ENCODE measurements around the gene CPSF4. TPM values are rescaled to one million over a fixed set of nuclear protein-coding genes. Genes with fewer than 3 reads are reported as not detected.
"Not testable (repeated sequence)": the region's sequence is repeated elsewhere in the genome, so short reads cannot be mapped to it uniquely, and the experiment has no call there.

The CPSF4 gene
- total RNA-seq, 1 donor = 101 TPM

DNA sequence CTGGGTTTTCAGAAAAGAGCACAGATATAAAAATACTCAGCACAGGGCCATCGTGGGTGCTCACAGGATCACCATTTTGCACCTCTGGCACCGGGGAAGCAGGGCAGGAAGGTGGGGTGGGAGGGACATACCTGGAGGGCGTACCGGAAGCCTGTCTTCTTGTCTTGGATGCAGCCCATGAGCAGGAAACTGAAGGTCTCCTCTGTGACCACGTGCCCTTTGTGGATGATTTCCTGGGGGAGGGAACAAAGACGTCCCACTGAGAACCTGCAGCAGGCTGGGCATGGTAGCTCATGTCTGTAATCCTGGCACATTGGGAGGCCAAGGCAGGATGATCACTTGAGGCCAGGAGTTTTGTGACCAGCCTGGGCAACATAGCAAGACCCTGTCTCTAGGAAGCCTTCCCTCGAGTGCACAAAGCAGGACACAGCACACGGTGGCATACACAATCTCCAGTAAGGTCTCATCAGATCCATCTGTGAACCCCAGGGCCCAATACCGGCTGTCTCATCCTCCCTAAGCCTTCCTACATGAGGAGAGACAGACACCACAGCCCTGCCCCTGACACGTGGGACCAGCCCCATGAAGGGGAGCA is 9.7 kb upstream of the CPSF4 start:
- no peaks in the 10 kb centered on the region for H4K20me1 ChIP-seq (ENCODE audit: insufficient read depth, low read length)
- no peaks in the 10 kb centered on the region for H3K9me3 ChIP-seq (ENCODE audit: low read depth, low read length)
- no peak overlapping the region for H3K4me3 ChIP-seq (ENCODE audit: insufficient read depth, low read length)
- peaks cover 23% of the 10 kb centered on the region for H3K36me3 ChIP-seq (ENCODE audit: insufficient read depth, low read length)
- TF ChIP-seq CTCF (IDR thresholded peaks at IDR 0.05; ENCODE audit: extremely low read depth, low read depth, low read length) = no peak
- no peak overlapping the region for H3K4me2 ChIP-seq (ENCODE audit: insufficient read depth, low read length)
- H3K27ac ChIP-seq (ENCODE audit: low read depth, low read length) = no peak overlapping the region
- H2AFZ ChIP-seq (ENCODE audit: low read length) = no peak overlapping the region
- H3K79me2 ChIP-seq (ENCODE audit: insufficient read depth, low read length) = no peaks in the 10 kb centered on the region
- DNase-seq (ENCODE audit: insufficient read length, low spot score, missing footprints) = peak; percentile 52
- H3K4me1 ChIP-seq (ENCODE audit: insufficient read depth, low read length) = no peaks in the 10 kb centered on the region
- H3K27me3 ChIP-seq (ENCODE audit: insufficient read depth, low read length) = no peaks in the 10 kb centered on the region

DNA sequence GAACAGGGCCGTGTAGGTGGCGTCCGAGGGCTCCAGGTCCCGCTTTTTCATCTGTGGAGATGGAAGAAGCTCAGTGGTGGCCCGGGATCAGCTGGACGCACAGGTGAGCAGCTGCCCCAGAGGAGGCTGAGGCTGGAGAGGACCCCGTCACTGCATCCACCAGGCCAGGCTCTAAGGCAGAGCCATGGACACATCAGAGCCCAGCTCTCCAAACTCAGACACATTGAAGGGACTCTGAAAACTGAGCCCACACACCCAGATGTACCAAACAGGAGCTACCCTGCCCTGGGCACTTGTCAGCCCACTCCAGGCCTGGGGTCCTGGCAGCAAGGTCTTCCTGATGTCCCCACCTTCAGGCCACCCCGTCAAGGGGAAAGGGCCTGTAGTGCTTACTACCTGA is 9.0 kb upstream of the CPSF4 start:
- H3K4me3 ChIP-seq (ENCODE audit: insufficient read depth, low read length) = no peak overlapping the region
- H3K9me3 ChIP-seq (ENCODE audit: low read depth, low read length) = no peaks in the 10 kb centered on the region
- peaks cover 26% of the 10 kb centered on the region for H3K36me3 ChIP-seq (ENCODE audit: insufficient read depth, low read length)
- H3K4me2 ChIP-seq (ENCODE audit: insufficient read depth, low read length) = no peak overlapping the region
- no peak overlapping the region for H2AFZ ChIP-seq (ENCODE audit: low read length)
- no peaks in the 10 kb centered on the region for H3K27me3 ChIP-seq (ENCODE audit: insufficient read depth, low read length)
- no peaks in the 10 kb centered on the region for H3K4me1 ChIP-seq (ENCODE audit: insufficient read depth, low read length)
- DNase-seq (ENCODE audit: insufficient read length, low spot score, missing footprints) = peak; percentile 70
- TF ChIP-seq CTCF (IDR thresholded peaks at IDR 0.05; ENCODE audit: extremely low read depth, low read depth, low read length) = no peak
- no peaks in the 10 kb centered on the region for H4K20me1 ChIP-seq (ENCODE audit: insufficient read depth, low read length)
- H3K79me2 ChIP-seq (ENCODE audit: insufficient read depth, low read length) = no peaks in the 10 kb centered on the region
- no peak overlapping the region for H3K27ac ChIP-seq (ENCODE audit: low read depth, low read length)

DNA sequence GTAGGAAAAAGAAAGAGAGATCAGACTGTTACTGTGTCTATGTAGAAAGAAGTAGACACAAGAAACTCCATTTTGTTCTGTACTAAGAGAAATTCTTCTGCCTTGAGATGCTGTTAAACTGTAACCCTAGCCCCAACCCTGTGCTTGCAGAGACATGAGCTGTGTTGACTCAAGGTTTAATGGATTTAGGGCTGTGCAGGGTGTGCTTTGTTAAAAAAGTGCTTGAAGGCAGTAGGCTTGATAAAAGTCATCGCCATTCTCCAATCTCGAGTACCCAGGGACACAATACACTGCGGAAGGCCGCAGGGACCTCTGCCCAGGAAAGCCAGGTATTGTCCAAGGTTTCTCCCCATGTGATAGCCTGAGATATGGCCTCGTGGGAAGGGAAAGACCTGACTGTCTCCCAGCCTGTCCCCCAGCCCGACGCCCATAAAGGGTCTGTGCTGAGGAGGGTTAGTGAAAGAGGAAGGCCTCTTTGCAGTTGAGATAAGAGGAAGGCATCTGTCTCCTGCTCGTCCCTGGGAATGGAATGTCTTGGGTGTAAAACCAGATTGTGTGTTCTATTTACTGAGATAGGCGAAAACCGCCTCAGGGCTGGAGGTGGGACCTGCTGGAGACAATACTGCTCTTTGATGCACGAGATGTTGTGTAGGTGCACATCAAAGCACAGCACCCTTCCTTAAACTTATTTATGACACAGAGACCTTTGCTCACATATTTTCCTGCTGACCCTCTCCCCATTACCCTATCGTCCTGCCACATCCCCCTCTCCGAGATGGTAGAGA is 6.8 kb upstream of the CPSF4 start:
- H3K79me2 ChIP-seq (ENCODE audit: insufficient read depth, low read length); H3K4me1 ChIP-seq (ENCODE audit: insufficient read depth, low read length); H4K20me1 ChIP-seq (ENCODE audit: insufficient read depth, low read length); H3K4me3 ChIP-seq (ENCODE audit: insufficient read depth, low read length); H3K27ac ChIP-seq (ENCODE audit: low read depth, low read length); H2AFZ ChIP-seq (ENCODE audit: low read length); H3K9me3 ChIP-seq (ENCODE audit: low read depth, low read length); H3K27me3 ChIP-seq (ENCODE audit: insufficient read depth, low read length); H3K4me2 ChIP-seq (ENCODE audit: insufficient read depth, low read length): not testable (repeated sequence)
- peak; percentile 3 for DNase-seq (ENCODE audit: insufficient read length, low spot score, missing footprints)
- H3K36me3 ChIP-seq (ENCODE audit: insufficient read depth, low read length) = peaks cover 30% of the 10 kb centered on the region

GRCh38 chr7:99433158-99433557 is 5.6 kb upstream of the CPSF4 start:
- no peak overlapping the region for H3K4me3 ChIP-seq (ENCODE audit: insufficient read depth, low read length)
- no peak overlapping the region for H2AFZ ChIP-seq (ENCODE audit: low read length)
- H3K27ac ChIP-seq (ENCODE audit: low read depth, low read length) = no peak overlapping the region
- H3K4me1 ChIP-seq (ENCODE audit: insufficient read depth, low read length) = peaks cover 7% of the 10 kb centered on the region
- no peak overlapping the region for H3K4me2 ChIP-seq (ENCODE audit: insufficient read depth, low read length)
- H3K36me3 ChIP-seq (ENCODE audit: insufficient read depth, low read length) = peaks cover 30% of the 10 kb centered on the region
- H3K79me2 ChIP-seq (ENCODE audit: insufficient read depth, low read length) = peaks cover 17% of the 10 kb centered on the region
- no peaks in the 10 kb centered on the region for H3K9me3 ChIP-seq (ENCODE audit: low read depth, low read length)
- no peaks in the 10 kb centered on the region for H3K27me3 ChIP-seq (ENCODE audit: insufficient read depth, low read length)
- H4K20me1 ChIP-seq (ENCODE audit: insufficient read depth, low read length) = peaks cover 3% of the 10 kb centered on the region
- no peak for TF ChIP-seq CTCF (IDR thresholded peaks at IDR 0.05; ENCODE audit: extremely low read depth, low read depth, low read length)
- peak; percentile 76 for DNase-seq (ENCODE audit: insufficient read length, low spot score, missing footprints)
